GM19023 (cell line): ENCODE data around the gene FIBCD1.
"Not testable (repeated sequence)": the region's sequence is repeated elsewhere in the genome, so short reads cannot be mapped to it uniquely, and the experiment has no call there.

Experiments used
- ATAC-seq: cut with Tn5 transposase; IDR thresholded peaks from one replicate; pipeline ENCODE4 v1.9.1; 2021; ENCODE audit warnings: mild to moderate bottlenecking, moderate library complexity; ENCODE audit not compliant: unreplicated experiment

Gene FIBCD1

DNA sequence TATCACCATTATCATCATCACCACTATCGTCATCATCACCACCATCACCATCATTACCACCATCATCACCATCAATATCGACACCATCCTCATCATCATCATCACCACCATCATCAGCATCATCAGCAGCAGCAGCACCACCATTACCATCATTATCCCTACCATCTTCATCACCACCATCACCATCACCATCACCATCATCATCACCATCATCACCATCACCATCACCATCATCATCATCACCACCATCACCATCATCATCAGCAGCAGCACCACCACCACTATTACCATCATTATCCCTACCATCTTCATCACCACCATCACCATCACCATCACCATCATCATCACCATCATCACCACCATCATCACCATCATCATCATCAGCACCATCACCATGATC is 15.9 kb upstream of the FIBCD1 start:
- ATAC-seq = not testable (repeated sequence)

DNA sequence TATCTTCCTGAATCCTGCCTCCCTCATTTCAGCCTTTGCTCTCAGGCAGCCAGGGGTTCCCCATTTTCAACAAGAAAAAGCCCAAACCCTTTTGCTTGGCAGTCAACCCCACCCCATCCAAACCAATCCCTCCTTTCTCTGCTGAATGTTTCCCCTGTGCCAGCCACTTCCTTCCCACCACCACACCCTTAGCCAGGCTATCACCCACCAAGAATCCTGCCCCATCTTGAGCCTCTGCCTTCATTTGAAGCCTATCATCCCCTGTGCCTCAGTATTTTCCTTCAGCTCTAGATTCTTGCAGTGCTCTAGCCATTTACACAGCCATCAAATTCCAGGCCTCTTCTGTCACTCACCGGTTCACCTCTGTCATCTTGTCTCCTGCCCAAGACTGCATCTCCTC is 15.3 kb upstream of the FIBCD1 start:
- no peak for ATAC-seq

DNA sequence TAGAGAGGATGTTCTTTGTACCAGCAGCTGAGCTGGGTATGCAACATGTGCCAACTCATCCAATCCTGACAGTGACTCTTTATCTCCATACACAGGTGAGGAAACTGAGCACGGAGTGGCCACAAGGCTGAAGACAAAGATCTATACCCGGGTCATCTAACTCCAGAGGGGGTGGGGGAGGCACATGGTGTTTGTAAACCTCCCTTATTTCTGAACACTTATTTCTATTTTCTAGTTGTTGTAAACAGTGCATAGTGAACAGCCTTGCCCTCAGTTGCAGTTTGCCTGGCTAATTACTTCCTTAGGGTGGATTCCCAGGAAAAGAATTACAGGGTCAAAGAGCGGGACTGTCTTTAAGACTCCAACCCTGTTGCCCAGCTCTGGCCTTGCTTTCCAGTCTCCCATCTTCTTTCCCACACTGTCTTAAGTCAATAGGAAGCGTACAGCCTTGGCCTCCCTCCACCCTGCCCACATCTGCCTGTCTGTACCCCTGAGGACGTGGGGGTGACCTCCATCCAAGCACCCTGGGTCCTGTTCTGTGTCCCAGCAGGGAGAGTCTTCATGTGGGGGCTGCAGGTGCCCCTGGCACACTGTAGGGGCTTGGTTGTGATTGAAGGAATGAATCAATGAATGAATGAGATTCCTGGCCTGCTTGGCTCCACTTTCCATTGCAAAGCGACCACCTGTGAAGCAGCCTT is 13.2 kb upstream of the FIBCD1 start:
- no peak for ATAC-seq

DNA sequence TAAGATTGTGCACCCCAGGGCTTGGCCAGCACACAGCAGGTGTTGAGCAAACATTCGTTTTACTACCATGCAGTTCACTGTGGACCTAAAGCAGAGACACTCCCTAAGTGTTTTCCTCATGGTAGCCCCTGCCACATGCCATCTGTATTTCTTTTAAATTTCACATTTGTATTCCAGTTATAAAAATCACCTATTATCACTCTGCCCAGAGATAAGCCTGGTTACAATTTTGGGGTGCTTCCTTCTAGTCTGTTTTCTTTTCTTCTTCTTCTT is 10.9 kb upstream of the FIBCD1 start:
- no peak for ATAC-seq

DNA sequence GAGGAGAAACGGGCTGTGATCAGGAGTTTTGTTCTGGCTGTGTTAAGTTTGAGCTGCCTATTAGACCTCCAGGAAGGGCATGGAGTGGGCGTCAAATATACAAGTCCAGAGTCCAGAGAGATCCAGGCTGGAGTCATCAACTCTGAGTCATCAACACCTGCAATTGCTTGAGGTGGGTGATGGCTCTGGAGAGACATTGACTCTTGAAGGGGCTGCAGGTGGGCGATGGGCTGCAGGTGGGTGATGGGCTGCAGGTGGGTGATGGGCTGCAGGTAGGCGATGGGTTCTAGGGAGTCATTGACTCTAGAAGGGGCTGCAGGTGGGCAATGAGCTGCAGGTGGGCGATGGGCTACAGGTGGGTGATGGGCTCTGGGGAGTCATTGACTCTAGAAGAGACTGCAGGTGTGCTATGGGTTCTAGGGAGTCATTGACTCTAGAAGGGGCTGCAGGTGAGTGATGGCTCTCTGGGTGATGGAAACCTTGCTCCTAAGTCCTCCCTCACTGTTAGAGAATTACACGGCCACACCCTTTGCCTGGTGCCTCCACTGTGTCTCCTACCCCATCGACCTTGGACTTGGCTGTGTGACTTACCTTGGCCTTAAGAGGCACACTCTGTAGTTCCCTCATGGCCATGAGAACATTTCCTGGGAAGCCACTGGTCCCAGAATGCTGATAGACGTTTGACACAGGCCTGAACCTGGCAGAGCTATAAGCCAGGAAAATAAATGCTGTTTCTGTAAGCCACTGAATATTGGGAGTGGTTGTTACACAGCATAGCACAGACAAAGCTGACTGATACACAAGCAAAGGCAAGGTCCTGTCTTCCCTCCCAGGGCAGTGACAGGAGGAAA is 10.4 kb upstream of the FIBCD1 start:
- ATAC-seq = no peak

DNA sequence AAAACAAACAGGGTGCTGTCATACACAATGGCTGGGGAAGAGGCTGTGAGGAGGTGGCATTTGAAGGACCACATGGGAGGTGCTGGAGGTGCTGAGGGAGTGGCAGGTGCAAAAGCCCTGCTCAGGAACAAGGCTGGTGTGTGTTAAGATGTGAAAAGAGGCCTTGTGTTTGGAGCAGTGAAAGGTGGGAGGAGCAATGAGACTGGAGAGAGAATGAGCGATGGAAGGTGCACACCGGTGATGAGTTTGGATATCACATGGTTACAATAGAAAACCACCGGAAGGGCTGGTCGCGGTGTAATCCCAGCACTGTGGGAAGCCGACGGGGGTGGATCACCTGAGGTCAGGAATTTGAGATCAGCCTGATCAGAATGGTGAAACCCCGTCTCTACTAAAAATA is 9.2 kb upstream of the FIBCD1 start:
- ATAC-seq = no peak

DNA sequence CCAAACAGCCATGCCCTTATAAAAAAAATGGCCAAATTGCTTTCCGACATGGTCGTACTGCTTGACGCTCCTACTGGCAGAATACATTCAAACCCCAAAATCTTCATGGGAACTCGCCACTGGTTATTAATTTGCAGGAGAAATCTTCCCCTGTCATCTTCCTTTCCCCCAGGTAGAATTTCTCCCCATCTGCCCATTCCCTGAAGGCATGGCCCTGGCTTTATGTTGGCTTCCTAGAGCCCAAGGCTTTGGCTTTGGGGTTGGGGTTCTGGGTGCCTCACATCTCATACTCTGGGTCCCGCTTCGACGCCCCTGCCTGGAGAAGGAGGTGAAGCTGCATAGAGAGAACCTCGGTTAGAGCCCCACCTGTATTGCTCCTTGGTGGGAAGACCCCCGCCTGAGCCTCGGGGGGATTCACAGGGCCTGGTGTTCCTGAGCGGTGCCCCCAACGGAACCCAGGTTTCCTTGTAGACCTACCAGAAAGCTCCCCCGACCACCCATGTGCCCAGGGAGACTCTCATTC is 8.6 kb upstream of the FIBCD1 start:
- ATAC-seq = no peak

DNA sequence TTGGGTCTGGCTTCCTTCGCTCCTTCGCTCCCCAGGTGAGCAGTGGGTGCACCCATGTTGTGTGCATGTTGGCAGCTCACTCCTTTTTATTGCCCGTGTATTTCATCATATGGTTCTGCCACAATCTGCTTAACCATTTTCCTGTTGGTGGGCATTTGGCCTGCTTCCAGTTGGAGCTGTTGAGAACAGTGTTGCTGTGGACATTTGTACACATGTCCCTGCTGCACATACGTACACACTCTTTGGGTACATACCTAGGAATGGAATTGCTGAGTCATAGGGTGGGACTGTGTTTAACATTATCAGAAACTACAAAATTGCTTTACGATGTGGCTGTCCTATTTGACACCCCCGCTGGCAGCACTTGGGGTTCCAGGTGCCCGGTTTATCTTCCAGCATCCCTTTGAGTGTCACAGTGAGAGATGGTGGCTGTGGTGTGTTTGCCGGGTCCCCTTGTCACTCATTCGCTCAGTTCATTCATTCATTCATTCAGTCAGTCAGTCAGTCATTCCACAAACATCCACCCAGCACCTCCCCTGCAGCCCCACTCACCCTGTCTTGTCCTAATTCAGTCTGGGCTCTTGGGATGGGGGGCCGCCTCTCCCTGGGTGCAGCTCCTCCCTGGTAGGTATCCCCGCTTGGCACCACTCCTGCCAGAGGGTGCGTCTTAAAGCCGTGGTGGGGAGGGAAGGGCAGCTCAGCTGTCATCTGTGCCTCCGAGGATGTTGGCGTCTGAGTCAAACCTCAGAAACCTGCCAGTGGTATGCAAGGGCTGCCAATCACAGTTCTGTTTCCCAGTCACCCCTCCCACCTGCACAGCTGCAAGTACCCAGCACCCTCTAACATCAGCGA is 7.9 kb upstream of the FIBCD1 start:
- no peak for ATAC-seq

DNA sequence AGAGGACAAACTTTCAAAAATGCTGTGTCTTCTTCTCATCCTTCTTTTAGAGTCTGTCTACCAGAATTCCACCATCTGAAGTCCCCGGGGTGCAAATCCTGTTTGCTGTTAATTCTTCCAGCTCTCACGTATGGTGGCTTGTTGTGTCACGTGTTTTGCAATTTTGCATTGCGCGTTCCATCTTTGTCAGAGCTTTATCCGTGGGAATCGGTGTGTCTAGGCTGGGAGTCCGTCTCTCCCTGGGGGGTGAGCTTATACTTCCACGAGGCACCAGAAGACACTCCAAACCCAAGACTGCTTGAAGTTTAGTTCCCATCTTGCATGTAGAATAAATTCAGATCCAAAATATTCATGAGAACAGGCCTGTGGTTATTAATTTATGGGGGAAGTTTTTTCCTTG is 6.1 kb upstream of the FIBCD1 start:
- no peak for ATAC-seq

DNA sequence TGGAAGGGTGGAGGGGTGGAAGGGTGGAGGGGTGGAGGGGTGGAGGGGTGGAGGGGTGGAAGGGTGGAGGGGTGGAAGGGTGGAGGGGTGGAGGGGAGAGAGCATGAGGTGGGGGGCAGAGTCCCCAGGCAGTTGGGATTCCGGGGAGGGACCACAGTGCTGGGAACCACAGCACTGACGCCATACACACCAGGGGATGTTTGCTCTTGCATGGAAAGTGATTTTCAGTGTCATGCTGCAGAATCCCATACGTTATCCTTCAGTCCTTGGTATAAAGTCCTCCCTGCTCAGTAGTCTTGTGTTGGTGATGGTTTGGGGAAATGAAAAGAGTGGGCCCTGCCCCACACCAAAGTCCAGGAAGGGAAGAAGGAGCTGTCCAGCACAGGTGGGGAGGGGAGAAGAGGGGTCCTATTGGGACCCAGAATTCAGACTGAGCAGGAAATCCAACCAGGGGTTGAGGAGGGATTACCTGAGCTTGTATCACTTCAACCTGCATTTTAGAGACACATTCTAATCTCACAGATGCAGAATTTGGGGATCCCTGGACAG is 5.5 kb upstream of the FIBCD1 start:
- ATAC-seq = no peak

DNA sequence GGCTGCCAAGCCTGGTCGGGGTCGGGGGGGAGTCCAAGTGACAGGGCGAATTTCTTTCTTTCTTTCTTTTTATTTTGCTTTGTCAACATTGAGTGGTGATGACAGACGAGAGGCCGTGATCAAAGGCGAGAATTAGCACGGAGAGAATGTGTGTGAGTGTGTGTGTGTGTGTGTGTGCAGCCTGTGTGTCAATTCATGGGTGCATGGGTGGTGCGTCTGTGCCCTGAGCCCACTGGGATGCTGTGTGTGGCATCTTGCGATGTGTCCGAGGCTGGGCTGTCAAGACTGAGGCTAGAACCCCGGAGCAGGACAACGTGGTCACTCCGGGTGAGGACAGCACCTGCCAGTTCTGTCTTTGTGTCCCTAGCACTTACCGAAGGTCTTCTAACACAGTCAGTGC is 4.7 kb upstream of the FIBCD1 start:
- ATAC-seq = no peak

DNA sequence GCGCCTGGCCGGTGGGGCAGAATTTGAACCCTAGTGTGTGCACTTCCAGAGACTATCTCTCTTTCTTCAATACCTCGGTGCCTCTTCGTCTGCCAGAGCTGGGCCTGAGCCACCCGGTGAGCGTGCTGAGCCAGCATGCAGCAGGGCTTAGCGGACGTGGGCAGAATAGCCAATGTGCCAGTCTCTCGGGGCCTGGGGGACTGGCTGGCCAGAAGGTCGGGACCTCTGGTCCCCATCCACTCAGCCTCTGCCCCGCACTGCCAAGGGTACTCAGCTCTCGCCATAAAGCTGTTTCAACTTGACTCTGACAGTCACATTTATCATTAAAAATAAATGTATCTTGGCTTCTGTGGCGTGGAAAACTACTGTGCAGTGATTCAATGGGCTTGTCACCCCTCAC is 4.2 kb upstream of the FIBCD1 start:
- no peak for ATAC-seq

DNA sequence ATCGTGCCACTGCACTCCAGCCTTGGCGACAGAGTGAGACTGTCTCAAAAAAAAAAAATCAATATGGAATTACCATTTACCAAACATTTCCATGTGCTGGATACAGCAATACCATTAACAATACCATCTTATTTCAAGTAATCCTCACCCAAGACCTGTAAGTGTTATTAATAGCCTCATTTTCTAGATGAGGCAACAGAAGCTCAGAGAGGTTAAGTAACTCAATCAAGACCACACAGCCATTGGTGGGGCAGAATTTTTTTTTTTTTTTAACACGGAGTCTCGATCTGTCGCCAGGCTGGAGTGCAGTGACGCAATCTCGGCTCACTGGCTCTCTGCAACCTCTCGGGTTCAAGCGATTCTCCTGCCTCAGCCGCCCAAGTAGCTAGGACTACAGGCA is 3.6 kb upstream of the FIBCD1 start:
- ATAC-seq = no peak

DNA sequence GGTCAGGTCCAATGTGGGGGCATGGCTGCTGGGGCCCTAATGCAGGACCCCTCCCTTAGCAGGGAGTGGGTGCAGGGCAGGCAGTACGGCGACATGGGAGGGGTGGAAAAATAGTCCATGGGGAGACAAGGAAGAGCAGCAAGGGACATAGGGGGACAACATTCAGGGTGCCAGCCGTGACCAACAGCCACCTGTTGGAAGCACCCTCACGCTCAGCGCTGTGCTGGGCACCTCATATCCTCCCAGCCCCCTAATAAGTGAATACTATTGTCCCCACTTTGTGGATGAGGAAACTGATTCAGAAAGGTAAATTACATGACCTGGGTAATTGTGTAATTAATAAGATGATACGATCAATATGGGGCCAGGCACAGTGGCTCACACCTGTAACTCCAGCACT is 3.0 kb upstream of the FIBCD1 start:
- no peak for ATAC-seq

DNA sequence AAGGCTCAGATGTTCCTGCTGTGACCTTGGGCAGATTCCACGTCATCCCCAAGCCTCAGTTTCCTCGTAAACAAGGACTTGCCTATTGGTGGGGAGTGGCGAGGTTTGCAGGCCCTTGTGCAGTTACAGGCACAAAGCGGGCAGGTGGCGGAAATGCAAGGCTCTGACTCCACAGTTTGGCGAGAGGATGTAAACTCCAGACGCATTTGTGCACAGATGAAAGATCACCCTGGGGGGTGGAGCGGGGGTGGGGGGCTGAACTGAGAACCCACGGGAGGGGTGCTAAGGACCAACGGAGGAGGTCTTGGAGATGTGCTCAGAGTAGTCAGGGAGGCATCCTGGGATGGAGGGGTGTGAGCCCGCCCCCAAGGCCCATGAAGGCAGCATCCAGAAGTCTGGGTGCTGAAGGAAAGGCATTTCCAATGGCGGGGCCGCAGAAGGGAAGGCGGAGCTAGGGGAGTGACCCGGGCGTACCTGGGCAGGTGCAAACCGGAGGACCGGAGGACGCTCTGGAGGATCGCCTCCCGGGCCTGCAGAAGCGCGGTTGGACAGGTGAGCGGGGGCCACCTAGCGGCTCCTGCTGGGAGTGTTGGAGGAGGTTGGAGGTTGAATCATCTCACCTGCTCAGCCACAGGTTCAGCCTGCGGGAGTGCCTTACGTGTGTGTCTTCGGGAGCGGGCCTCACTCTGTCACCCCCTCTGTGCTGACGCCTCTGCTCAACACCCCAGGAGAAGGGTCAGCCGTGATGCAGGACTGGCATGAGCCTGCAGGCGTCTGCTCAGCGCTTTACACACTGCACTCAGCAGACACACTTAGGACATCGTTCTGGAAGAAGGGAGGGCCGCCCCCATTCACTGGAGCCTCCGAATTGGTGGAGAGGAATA is 1.9 kb upstream of the FIBCD1 start:
- ATAC-seq = no peak

DNA sequence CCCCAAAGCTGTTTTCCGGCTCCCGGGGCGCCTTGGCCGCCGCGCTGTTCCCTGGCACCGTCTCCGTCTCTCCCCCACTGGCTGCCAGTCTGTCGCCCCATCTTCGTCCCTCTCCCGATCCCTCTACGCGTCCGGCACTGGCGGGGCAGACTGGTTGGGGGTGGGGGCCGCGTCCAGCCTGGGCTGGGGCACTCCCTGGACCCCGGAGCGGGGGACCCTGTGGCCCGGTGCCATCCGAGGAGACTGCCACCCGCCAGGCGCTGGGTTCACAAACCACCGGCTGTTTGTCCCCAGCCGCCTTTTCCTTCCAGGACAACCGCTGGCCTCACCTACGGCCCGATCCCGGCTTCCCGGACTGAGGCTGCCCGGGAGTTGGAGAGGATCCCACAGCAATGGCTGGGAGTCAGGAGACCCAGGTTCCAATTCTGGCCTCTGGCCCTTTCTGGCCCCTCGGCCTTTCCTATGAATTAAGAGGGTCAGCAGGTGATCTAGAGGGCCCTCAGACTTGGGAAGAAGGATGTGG is 1.0 kb upstream of the FIBCD1 start:
- no peak for ATAC-seq

DNA sequence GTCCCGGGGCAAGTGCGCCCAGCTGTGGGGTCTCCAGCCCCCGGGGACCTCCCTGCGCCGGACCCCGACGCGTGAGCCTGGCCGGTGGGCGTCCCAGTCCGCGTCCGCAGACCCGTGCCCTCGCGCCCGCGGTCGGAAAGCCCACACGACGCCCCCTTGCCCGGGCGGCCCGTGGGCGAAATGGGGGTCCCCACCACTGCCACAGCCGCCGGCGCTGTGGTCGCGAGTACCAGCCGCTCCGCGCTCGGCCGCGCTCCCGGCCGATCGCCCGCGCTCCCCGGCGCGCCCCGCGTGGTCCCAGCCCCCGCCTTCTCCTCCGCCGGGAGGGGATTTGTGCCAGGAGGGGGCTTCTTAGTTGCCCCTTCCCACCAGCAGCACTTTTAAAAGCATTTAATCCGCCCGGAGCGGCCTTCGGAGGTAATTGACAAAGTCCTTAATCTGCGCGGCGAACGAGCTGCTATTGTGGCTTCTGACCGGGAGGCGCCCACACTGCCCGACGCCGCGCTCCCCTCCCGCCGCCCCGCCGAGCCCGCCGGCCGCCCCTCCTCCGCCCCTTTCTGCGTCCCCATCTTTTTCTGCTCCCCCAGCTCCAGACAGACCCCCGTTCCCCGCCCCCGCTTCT is 469 bp upstream of the FIBCD1 start:
- ATAC-seq = no peak

DNA sequence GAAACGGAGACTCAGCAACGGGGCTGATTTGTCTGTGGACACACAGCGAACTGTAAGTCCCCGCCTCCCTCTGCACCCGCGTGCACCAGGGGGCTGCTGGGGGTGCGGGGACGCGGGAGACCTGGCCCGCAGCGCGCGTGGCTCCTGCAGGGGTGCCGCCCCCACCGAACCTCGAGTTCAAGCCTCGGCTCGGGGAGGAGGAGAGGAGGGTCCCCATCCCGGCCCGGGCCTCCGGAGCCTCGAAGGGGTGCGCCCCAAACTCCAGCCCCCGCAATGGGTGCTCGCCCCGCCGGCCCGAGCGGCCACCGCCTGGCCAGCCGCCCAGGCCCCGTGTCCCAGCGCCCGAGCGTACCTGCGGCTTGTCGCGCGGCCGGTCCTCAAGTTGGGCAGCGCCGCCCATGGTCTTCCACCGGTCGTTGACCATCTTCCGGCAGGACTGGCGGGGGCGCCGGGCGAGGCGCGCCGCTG is 829 bp downstream of the FIBCD1 start:
- no peak for ATAC-seq
